Activated CD8-positive, alpha-beta memory T cell treated with anti-CD3 and anti-CD28 coated beads for 1 hour (primary cell): Measurements from ENCODE around the gene SLC1A3.
"Not testable (repeated sequence)": the region's sequence is repeated elsewhere in the genome, so short reads cannot be mapped to it uniquely, and the experiment has no call there.

Experiments
- DNase-seq, 2 donors: peaks; one replicate each; pipeline ENCODE4 v3.0.0-alpha.2; 2020; ENCODE audit warnings: low read depth in 1 of 2; ENCODE audit errors: extremely low read depth in 1 of 2

The SLC1A3 gene

DNA sequence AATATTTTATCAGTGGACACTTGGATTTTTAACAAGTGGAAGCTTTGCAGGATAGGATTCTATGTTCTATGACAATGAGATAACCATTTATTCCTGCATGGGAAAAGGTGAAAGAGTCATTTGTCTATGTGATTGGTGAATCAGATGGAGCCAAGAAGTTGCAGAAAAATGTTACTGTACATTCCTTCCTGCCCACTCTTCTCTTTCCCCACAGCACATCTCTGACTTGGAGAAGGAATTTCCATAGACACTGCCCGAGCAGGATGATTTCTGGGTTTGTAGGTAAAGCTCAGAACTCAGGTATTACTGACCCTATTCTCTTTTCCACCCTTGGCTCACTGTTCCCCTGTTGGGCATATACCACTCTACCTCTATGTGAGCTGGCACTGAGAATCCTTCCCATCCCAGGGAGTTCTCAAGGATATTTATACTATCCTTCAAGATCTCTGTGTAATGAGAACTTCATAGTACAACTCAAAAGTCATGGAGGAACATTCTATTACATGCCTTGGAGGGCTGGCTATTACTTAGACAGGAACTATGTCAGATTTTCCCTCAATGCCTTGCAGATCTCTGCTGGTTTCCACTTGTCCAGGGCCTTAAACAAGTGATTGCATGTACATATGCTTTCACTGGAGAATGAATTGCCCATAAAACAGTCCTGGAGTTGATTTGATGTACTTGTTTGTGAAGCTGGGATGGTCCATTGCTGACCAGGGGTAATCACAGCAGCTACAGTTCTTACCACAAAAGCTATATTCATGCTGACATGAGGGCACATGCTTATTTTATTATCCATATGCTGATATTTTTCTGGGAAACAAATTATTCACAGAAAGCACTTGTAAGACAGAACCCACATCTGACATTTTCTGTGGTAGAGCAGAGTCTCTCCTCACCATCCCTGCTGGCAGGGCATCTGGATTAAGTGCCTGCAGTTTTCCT is 24.1 kb downstream of the SLC1A3 start:
- no peak for DNase-seq

DNA sequence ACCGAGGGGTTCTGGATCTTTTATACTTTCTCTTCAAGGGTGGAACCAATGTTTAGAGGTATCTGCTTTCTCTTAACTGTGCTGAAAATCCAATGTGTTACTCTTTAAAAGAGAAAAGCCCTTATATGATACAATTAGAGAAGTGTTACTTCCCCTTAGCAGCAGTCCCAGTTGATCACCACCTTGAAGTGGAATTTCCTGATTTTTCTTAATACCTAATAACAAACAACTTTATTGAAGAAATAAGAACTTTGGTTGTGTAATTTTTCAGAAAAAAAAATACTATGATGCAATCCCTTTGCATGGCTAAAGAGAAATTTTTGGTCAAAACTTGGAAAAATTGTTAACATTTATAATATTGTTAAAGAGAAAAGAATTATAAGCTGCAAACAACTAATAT is 24.7 kb downstream of the SLC1A3 start:
- DNase-seq: no peak

DNA sequence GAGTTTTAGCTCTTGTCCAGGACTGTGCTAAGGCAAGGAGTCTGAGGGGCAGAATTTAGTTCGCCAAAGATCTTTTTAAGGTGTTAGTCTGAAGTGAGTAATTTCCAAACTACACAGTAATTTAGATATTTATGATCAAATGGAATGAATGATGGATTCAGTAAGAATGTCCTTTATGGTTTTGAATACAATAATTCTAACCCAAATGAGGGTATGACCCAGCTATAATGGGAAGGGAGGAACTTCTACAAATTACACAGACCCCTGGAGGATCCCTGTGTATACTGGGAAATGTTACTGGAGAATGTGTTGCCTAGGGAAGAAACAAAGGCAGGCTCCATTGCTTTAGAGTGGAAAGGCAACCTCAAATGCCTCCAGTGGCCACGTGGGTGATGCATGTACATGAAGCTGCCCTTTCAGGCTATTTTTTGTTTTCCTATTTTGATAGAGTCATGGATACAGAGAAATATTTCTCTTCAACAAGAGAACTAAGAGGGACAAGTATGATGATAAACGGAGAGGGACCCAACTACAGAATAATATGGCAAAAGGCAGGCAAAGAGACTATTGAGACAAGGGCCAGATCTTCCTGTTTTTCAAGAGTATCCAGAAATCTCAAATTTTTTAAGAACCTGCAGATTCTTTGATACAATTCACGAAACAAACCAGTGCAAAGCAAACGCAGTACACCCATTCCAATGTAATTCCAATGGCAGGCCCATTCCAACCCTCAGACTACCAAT is 25.4 kb downstream of the SLC1A3 start:
- no peak for DNase-seq

DNA sequence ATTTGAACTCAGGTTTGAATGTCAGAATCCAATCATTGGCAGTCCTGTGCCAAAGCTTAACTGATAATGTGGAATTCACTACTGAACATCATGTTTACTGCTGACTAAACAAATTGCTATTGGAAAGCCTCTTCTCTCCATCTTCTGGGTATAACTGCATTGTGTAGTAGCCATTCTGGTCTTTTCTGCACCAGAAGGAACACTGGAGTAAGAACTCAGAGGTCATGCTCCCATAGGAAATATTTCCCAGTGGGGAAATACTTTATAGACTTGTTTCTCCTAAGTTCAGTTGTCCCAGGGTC is 25.9 kb downstream of the SLC1A3 start:
- DNase-seq: no peak

DNA sequence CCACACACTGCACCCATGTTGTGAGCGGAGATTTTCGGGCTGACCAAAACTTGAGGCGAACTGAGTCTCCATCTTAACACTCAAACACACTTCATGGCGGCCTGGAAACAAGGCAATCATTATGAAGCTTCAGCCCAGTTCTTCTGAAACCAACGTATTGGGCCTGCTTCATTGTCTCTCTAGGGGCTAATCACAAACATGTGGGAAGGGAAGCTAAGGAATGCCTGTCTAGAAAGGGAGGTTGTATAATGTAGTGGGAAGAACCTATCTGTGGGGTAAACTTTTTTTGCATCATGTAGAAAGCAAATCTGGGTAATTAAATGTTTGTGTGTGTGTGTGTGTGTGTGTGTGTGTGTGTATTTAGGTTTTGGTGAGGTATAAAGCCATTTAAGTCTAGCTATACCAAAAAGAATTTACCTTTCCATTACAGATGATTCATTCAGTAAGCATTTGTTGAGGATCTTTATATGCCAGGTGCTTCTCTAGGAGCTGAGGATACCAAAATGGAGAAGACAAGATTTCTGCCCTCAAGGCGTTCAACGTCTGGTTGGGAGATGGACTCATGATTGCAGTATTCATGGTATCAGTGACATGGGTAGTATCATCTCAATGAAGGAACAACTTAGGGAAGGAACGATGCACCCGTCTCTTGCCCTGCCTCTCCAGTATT is 29.4 kb downstream of the SLC1A3 start:
- no peak for DNase-seq

DNA sequence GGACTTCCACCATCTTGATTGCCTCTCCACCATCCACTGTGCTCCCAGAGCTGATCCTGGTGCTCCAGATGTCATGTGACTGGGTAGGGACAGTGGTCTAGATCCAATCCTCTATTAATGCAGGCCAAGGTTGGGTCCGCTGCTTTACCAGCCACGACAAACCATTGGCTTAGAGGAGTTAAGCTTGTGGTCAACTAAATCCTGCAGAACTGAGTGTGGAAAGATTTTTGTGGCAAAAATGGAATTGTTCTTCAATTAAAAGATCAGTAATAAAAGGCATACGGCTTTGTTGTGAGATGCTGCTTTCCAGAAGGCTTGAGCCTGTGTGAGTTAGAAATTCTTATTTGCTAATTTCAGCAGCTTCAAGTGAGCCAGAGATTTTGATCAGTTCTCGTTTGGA is 30.7 kb downstream of the SLC1A3 start:
- no peak for DNase-seq

DNA sequence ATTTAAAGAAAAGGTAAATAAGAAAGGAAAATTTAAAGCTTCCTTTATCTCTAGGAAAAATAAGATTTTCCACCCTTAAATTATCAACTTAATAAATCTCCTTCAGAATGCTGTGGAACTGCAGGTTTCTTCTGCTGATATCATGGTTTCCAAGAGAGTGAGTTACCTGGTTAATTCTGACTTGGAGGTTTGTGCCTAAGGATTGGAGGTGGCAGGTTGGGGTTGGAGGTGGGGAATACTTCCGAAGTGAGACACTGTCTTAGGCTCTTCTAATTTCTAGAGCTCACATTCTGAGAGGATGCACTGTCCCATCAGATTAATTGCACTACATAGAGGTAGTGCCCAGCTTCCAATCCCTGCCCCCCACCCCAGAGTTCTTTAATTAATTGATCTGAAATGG is 31.1 kb downstream of the SLC1A3 start:
- no peak for DNase-seq

DNA sequence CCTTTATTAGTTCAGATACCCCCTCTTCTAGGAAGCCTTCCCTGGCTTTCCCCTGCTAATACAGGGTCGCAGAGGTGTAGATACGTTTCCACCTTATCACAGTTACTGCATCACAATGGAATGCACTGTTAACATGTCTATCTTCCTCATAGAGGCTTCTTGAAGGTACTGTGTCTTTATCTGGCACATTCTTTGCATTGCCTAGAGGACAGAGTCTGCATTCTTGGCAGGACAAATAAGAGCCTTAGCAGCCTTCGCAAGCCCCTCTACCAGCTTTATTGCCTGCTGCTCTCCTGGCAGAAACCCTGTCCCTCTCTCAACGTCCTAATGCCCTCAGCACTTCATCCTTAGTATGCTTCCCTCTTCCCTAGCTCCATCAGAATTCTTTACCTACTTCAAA is 31.6 kb downstream of the SLC1A3 start:
- DNase-seq: no peak

DNA sequence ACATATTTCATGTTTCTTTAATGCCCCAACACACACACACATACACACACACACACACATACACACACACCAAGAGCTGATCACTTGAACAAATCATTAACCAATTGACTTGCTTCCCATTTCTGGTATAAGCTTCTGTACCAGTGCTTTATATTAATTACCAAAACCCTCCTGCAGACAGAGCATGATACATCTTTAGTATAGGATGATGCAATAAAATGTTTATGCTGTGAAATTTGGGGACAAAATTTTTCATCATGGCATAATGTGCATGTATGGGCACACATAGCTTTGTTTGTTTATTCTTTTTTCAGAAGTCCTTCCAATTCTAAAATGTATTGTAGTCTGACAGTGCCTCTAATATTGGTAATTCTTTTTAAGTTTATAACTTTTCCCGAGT is 34.5 kb downstream of the SLC1A3 start:
- no peak for DNase-seq

DNA sequence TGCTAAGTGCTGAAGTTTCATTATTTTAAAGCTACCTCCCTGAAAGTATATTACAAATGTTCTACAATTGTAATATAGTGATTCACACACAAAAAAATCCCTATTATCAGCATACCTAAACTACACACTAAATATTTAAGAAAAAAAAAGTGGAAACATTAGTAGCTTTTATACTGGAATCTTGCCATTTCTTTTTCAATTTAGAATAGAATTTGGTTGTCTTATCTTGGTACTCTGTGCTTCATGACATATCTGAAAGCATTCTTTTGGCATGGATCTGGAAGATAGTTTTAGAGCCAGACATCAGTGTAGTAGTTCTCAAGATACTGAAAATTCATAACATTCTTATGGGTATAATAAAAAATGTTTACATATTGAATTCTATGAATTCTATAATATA is 35.0 kb downstream of the SLC1A3 start:
- no peak for DNase-seq

DNA sequence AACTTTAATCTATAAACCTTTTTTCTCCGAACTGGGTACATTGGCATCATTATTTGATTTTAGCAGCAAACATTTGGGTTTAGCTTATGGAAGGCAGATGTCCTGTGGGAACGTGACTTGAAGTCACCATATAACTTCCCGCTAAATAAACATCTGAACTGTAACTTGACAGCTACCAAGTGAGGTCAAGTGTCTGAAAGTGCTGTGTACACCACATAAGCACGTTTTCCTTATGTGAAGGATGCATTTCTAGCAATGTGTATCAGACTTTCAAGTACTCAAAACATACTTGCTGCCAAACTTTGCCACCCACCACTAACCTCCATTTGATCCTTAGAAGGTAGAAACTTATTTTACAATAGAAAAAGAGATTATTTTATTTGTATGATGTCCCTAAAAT is 35.7 kb downstream of the SLC1A3 start:
- DNase-seq: no peak

DNA sequence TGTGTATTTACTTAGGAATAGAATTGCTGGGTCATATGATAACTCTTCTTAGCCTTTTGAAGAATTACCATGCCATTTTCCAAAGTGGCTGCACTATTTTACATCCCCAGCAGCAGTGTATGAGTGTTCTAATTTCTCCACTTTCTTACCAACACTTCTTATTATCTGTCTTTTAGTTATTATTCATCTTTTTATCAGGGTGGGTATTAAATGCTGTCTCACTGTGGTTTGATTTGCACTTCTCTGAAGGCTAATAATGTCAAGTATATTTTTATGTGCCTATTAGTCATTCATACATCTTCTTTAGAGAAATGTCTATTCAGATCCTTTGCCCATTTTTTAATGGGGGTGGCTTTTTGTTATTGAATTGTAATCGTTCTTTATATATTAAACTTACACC is 36.8 kb downstream of the SLC1A3 start:
- DNase-seq: no peak

DNA sequence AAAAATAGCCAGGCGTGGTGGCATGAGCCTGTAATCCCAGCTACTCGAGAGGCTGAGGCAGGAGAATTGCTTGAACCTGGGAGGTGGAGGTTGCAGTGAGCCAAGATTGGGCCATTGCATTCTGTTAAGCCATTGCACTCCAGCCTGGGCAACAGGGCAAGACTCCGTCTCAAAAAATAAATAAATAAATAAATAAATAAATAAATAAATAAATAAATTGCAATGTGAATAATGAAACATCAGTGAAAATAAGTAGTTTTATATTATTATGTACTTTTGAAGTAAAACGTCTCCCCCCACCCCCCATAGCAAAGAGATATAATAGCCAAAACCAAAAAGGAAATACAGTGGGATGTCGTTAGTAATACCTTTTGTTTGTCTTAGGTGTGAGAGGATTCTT is 37.4 kb downstream of the SLC1A3 start:
- DNase-seq: not testable (repeated sequence)

DNA sequence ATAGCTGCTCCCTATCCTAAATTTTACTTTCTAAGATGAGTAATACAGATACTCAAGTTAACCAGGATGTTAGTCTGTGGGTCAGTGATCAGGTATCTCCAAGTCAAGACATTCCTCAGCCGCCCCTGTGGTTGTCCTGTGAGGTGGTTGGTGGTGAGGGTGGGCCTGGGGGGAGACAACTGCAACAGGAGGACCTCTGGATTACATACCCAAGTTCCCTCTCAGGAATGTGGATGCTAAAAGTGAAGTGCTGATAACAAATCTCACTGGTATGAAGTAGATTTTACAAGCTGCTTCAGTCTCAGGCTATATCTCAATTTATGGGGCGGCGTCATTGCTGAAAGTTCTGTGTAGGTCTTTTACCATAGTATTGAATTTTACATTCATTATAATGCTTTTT is 38.3 kb downstream of the SLC1A3 start:
- no peak for DNase-seq

DNA sequence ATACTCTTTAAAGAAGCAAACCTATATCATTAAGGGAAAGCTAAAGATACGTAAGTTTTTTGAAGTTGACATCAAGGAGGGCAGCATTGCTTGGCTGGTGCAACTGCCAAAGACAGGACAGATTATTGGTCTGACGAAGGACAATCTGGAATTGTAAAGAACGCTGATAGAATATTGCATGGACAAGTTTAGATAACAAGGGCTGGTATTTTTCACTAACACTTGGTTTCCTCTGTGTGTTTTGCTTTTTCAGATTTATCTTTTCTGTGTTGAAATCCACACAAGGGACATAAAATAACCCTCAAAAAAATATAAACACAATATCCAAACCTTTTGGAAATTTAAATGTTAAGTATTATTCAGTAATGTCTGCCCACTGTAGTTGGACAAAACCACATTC is 39.7 kb downstream of the SLC1A3 start:
- DNase-seq: no peak

DNA sequence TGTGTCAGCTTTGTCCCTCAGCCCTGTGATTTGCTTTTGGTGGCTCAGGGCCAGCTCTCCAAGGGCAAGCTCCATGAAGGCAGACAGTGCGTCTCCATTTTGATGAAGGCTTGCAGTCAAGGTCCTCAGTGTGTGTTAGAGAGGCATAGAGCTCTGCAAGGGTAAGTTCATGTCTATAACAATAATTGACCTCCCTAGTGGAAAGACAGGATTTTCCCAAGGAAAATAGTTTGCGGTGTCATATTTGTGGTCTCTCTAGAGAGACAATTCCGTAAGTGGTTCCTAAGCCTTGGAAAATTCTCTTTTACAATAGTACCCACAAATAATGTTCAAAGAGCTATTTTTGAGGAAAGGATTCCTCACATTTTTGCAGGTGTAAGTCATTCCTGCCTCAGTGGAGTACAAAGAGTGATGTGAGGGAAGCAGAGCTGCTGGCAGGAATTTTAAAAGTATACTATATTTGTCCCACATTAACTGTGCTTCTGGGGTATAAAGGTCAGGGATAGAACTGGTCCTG is 40.2 kb downstream of the SLC1A3 start:
- no peak for DNase-seq

DNA sequence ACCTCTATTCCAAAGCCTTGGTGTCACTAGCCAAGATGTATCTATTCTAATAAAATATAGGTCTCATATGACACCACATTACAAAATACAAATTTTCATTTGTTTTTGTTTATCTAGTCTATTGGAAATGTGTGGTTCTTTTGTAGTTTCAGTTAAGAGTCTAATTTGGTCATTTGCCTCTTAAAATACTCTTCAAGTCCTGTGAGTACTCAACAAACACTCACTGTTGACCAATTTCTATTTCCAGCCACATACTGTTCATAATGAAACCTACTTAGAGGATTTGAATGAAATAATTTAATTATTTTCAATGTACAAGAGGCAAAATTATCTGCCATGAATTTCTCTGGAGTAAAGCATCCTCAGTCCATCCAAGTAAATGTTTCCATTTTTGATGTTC is 40.6 kb downstream of the SLC1A3 start:
- no peak for DNase-seq

DNA sequence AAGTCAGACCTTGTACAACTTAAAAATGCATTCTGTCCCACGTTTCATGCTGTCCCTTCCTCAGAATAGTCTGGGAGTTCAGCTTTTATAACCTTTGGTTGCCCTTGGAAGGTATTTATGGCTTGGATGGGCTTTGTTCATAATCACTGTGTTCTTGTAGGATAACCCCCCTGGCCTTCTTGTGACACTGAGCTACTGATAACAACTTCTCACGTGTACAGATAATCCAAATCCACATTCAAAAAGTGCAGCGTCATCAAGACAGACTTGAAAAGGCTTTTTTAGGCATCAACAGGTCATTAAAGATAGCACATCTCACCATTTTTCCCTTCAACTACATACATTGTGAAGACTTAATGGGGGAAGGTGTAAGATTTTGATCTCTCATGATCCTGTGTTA is 42.0 kb downstream of the SLC1A3 start:
- DNase-seq: no peak

DNA sequence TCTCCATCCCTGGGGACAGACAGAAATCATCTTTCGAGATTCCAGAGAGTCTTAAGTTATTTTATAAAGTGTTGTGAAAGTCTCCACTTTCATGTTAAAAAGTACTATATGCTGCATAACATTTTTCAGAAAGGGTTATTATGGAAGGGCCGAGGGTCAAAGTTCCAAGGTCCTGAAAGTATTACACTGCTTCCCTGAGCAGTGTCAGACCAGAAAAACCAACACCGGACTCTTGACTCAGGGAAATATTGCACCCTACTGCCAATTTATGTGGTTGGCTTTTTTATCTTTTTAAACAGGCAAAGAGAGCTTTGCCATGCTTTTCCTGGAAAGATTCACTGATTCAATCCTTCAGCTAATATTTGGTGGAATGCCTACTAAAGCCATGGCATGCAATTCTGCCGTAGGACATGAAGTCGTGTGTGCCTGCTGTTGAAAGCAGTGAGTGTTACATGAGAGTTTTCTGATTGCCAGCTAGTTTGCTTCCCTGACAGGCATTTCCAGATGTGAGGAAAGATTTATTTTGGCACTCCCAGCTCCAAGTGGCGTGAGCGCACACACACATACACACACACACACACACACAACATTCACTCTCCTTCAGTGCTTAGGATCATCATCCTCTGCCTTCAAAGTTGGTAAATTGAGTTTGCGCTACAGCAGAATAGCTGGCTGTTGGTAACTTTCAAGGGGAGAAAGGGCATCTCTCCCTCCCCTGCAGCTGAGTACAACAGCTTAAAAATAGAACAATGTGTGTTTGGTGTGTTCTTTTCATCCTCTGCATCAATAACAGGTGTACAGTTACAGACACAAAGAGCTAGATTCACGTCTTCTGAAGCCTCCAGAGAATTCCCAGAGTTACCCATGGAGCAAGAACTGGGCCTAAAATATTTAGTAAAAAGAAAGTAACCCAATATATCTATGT is 45.6 kb downstream of the SLC1A3 start:
- DNase-seq: no peak

DNA sequence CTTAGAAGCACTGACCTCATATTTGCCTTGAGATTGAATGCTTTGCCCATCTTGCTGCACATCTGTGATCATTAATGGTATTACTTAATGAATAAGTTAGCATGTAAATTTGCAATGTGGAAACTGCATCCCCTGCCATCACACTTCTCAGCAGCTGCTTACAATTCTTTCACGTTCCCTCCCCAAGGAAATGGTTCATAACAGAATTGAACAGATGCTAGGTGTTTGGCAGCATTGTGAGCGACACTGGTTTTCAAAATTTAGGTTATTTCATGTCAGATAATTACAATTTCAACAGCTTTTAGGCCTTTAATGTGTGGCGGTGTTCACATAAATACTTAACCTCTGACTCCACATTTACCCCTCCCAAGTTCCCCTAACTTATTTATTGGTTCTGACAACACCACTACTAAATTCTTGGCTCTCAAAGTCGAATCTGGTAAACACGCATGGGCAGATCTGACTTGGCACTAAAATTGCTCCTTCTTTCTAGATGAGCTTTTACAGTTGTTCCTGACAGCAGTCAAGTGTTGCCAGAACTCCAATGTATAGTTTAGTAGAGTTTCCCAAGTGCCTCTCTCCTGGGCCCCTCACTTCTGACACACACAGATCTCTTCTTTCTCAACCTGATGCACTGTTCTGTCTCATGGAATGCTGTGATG is 46.8 kb downstream of the SLC1A3 start:
- no peak for DNase-seq
